ENCODE data around the gene PHB1. TPM values are rescaled to one million over a fixed set of nuclear protein-coding genes. Genes with fewer than 3 reads are reported as not detected.

The PHB1 gene
- total RNA-seq, 1 experiment from 2014 or later: 325 TPM

DNA sequence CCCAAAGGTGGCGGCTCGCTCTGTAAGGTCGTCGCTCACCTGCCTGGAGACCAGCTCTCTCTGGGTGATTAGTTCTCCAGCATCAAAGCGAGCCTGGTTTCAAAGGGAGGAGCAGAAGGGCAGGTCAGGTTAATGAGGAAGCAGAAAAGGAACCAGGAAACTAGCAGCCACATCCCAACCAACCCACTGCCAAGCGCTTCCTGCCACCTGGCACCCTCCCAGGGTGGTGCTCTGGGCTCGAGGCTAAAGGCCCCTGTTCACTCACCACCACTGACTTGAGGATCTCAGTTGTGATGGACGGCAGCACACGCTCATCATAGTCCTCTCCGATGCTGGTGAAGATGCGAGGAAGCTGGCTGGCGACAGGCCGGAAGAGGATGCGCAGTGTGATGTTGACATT is 5.6 kb downstream of the PHB1 start:
- H3K36me3 Mint-ChIP-seq (ENCODE audit: insufficient read depth in 1 of 3, low read depth in 3 of 3): peaks cover 54 to 89% (median 82%) of the 10 kb centered on the region in 3 experiments
- H3K4me2 ChIP-seq (ENCODE audit: insufficient read depth, insufficient read length, low read length): no peak overlapping the region
- no peak overlapping the region for H2BK12ac ChIP-seq (ENCODE audit: insufficient read length, low read depth, low read length)
- no peak overlapping the region for H3K9ac ChIP-seq (ENCODE audit: extremely low read depth, insufficient read length, low read length)
- H3K14ac ChIP-seq (ENCODE audit: insufficient read depth, low read length): no peak overlapping the region
- no peak overlapping the region for H2AK5ac ChIP-seq (ENCODE audit: insufficient read length, low read length)
- no peak overlapping the region for H2BK20ac ChIP-seq (ENCODE audit: low read depth, low read length, poor library complexity, severe bottlenecking)
- no peaks in the 10 kb centered on the region for H3K4me1 ChIP-seq (ENCODE audit: insufficient read depth, low read length)
- no CpG with 5 or more reads among the region's 14 CpGs for WGBS (ENCODE audit: extremely low coverage, insufficient read length, low lambda C conversion rate)
- no peak overlapping the region for H3K4ac ChIP-seq (ENCODE audit: low read depth, low read length)
- no peak overlapping the region; a peak in 1 of 5 replicates for H3K4me3 Mint-ChIP-seq
- H3K23me2 ChIP-seq (ENCODE audit: insufficient read length, low read depth, low read length, poor library complexity, severe bottlenecking): peaks cover 3% of the 10 kb centered on the region
- H3K27ac ChIP-seq (ENCODE audit: insufficient read length, low read depth, low read length): no peak overlapping the region
- H3K4me1 Mint-ChIP-seq: peaks cover 3 to 5% of the 10 kb centered on the region in 2 experiments; a peak in 1 of 4 replicates
- H3K27me3 ChIP-seq (ENCODE audit: insufficient read depth, low read length): no peaks in the 10 kb centered on the region
- no peaks in the 10 kb centered on the region for H3K9me3 Mint-ChIP-seq
- H4K91ac ChIP-seq (ENCODE audit: insufficient read length, low read depth, low read length): no peak overlapping the region
- H4K8ac ChIP-seq (replicated peaks; ENCODE audit: insufficient read length, low read depth, low read length): no peak overlapping the region
- no peak overlapping the region for H3K23ac ChIP-seq (ENCODE audit: insufficient read length, low read depth, low read length)
- DNase-seq: no peak
- peaks cover 2% of the 10 kb centered on the region for H4K20me1 ChIP-seq (ENCODE audit: control insufficient read depth, insufficient read depth, insufficient read length)
- H3K18ac ChIP-seq (ENCODE audit: insufficient read length, low read depth, low read length): no peak overlapping the region
- no peak overlapping the region for H3T11ph ChIP-seq (ENCODE audit: low read length)
- no peaks in the 10 kb centered on the region for H3K9me3 ChIP-seq (ENCODE audit: control insufficient read depth, low read depth, low read length)
- no peak overlapping the region for H2AFZ ChIP-seq (ENCODE audit: low read length)
- H3K56ac ChIP-seq (ENCODE audit: insufficient read length, low read depth, low read length): no peak overlapping the region
- no peak overlapping the region for H4K5ac ChIP-seq (ENCODE audit: insufficient read length, low read depth, low read length)
- TF ChIP-seq, protein P1, sequence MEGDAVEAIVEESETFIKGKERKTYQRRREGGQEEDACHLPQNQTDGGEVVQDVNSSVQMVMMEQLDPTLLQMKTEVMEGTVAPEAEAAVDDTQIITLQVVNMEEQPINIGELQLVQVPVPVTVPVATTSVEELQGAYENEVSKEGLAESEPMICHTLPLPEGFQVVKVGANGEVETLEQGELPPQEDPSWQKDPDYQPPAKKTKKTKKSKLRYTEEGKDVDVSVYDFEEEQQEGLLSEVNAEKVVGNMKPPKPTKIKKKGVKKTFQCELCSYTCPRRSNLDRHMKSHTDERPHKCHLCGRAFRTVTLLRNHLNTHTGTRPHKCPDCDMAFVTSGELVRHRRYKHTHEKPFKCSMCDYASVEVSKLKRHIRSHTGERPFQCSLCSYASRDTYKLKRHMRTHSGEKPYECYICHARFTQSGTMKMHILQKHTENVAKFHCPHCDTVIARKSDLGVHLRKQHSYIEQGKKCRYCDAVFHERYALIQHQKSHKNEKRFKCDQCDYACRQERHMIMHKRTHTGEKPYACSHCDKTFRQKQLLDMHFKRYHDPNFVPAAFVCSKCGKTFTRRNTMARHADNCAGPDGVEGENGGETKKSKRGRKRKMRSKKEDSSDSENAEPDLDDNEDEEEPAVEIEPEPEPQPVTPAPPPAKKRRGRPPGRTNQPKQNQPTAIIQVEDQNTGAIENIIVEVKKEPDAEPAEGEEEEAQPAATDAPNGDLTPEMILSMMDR (conservative IDR thresholded peaks at IDR 0.05): no peak
- no peak overlapping the region for H3K27ac Mint-ChIP-seq
- H2BK120ac ChIP-seq (ENCODE audit: low read depth, low read length, poor library complexity, severe bottlenecking): no peak overlapping the region
- no peak overlapping the region for H2BK15ac ChIP-seq (ENCODE audit: low read depth, low read length)
- H3K79me1 ChIP-seq (ENCODE audit: insufficient read depth, low read depth, low read length, poor library complexity, severe bottlenecking): no peaks in the 10 kb centered on the region
- H3K27me3 Mint-ChIP-seq (ENCODE audit: low read depth): no peaks in the 10 kb centered on the region
- peaks cover 2% of the 10 kb centered on the region; the same call in 1 of the 2 replicates for H3K79me2 ChIP-seq (ENCODE audit: insufficient read depth, low read length)
- no peak overlapping the region for H2BK5ac ChIP-seq (ENCODE audit: insufficient read length, low read length)

Measured in H9 (cell line).